HFF-Myc (cell line): ENCODE measurements around the gene DZIP3.
A peak's percentile ranks its signal among the peaks of the same experiment; 100 is the strongest.

ENCODE experiments used
- DNase-seq: peaks from one replicate; pipeline ENCODE4 v3.0.0-alpha.2; 2011; ENCODE audit warnings: low read depth; ENCODE audit errors: extremely low read depth
- H3K4me3 ChIP-seq: replicated peaks from 2 replicates; pipeline ENCODE4 v1.5.1; 2011; ENCODE audit warnings: low read depth, mild to moderate bottlenecking, control low read depth, low read length
- CTCF ChIP-seq: IDR thresholded peaks from 2 replicates; pipeline ENCODE4 v1.5.1; 2012; ENCODE audit warnings: mild to moderate bottlenecking, low read depth, low read length, control low read depth; ENCODE audit errors: missing control alignments

The DZIP3 gene

GRCh38 chr3:108565506-108565905 is 24.0 kb upstream of the DZIP3 start:
- H3K4me3 ChIP-seq = no peak overlapping the region
- TF ChIP-seq CTCF = no peak
- no peak for DNase-seq

- no peak overlapping the region for H3K4me3 ChIP-seq
- TF ChIP-seq CTCF = no peak
- DNase-seq = no peak
These were observed 22.9 kb upstream of the DZIP3 start for GRCh38 chr3:108566599-108566998.

GRCh38 chr3:108569336-108569735 is 20.2 kb upstream of the DZIP3 start:
- TF ChIP-seq CTCF = no peak
- DNase-seq = no peak
- no peak overlapping the region for H3K4me3 ChIP-seq

GRCh38 chr3:108578064-108578463 is 11.5 kb upstream of the DZIP3 start:
- no peak overlapping the region for H3K4me3 ChIP-seq
- TF ChIP-seq CTCF = no peak
- DNase-seq = no peak

- peak overlapping the region; percentile 79 for H3K4me3 ChIP-seq
- DNase-seq = no peak
- no peak for TF ChIP-seq CTCF
These were observed 921 bp upstream of the DZIP3 start for GRCh38 chr3:108588601-108589000.

GRCh38 chr3:108589998-108590323 is 439 bp downstream of the DZIP3 start:
- no peak for DNase-seq
- peak overlapping the region; percentile 79 for H3K4me3 ChIP-seq
- TF ChIP-seq CTCF = no peak

GRCh38 chr3:108590460-108590859 is 938 bp downstream of the DZIP3 start:
- DNase-seq = no peak
- peak overlapping the region; percentile 79 for H3K4me3 ChIP-seq
- no peak for TF ChIP-seq CTCF
